IMR-90 (cell line): Measurements from ENCODE around the gene MAT2A. TPM values are rescaled to one million over a fixed set of nuclear protein-coding genes. Genes with fewer than 3 reads are reported as not detected.
A peak's percentile ranks its signal among the peaks of the same experiment; 100 is the strongest.

Source experiments
- ATAC-seq: fragments of 200-7000 bp; cut with Tn5 transposase; 2 replicates; pipeline ENCODE4 v1.9.1; 2020; ENCODE audit warnings: low read depth, mild to moderate bottlenecking, moderate library complexity
- BruUV-seq: library from RNA; stranded (reverse); fragments of 400-500 nt; replicated peaks from 2 replicates; lab custom pipeline; 2021; lab: Mats Ljungman, UMichigan
- CTCF ChIA-PET: fragments of 300-600 bp; formaldehyde crosslinking; extraction: SDS; loops from one replicate; lab custom pipeline; 2021; ENCODE audit warnings: antibody characterized with exemption; lab: Yijun Ruan, JAX
- POLR2A ChIA-PET: fragments of 300-600 bp; sonication (Branson Sonifier 250); formaldehyde crosslinking; loops from one replicate; lab custom pipeline; 2022; ENCODE audit warnings: antibody characterized with exemption; ENCODE audit not compliant: unreplicated experiment; lab: Charles Lee
- DNase-seq: peaks from one replicate; pipeline ENCODE4 v3.0.0; 2013
- H2AFZ ChIP-seq: replicated peaks from 2 replicates; pipeline ENCODE3; 2013; ENCODE audit warnings: low read length, mild to moderate bottlenecking; ENCODE audit not compliant: poor library complexity
- H2AK5ac ChIP-seq: 2 replicates; pipeline ENCODE4 v1.6.1; 2013; ENCODE audit warnings: low read depth, low read length, inconsistent platforms
- H2AK9ac ChIP-seq: replicated peaks from 2 replicates; pipeline ENCODE3; 2013; ENCODE audit warnings: mild to moderate bottlenecking, low read depth, low read length, moderate library complexity; ENCODE audit not compliant: poor library complexity
- H2BK120ac ChIP-seq: 2 replicates; pipeline ENCODE4 v1.6.1; 2013; ENCODE audit warnings: low read depth, low read length, inconsistent platforms
- H2BK15ac ChIP-seq: 3 replicates; pipeline ENCODE4 v1.6.1; 2013; ENCODE audit warnings: low read depth, low read length, inconsistent platforms
- H2BK20ac ChIP-seq: 2 replicates; pipeline ENCODE4 v1.6.1; 2013; ENCODE audit warnings: low read depth, mild to moderate bottlenecking, inconsistent platforms, low read length, moderate library complexity
- H2BK5ac ChIP-seq: 2 replicates; pipeline ENCODE4 v1.6.1; 2013; ENCODE audit warnings: mild to moderate bottlenecking, low read depth, low read length, inconsistent platforms; ENCODE audit not compliant: poor library complexity, severe bottlenecking
- H3K14ac ChIP-seq: replicated peaks from 2 replicates; pipeline ENCODE4 v1.6.1; 2013; ENCODE audit warnings: low read depth, low read length, inconsistent platforms
- H3K18ac ChIP-seq: 2 replicates; pipeline ENCODE4 v1.6.1; 2013; ENCODE audit warnings: low read depth, low read length, control low read depth
- H3K23ac ChIP-seq: 2 replicates; pipeline ENCODE4 v1.6.1; 2013; ENCODE audit warnings: low read depth, low read length, inconsistent platforms
- H3K27ac ChIP-seq: 2 replicates; pipeline ENCODE4 v1.5.1; 2013; ENCODE audit warnings: mild to moderate bottlenecking, control low read depth, low read length; ENCODE audit not compliant: insufficient read depth
- H3K27me3 ChIP-seq: 2 replicates; pipeline ENCODE4 v1.6.1; 2013; ENCODE audit warnings: low read length; ENCODE audit not compliant: control insufficient read depth, insufficient read depth
- H3K36me3 ChIP-seq: 2 replicates; pipeline ENCODE4 v1.6.1; 2013; ENCODE audit warnings: low read length, mixed read lengths; ENCODE audit not compliant: control insufficient read depth, insufficient read depth
- H3K4ac ChIP-seq: 2 replicates; pipeline ENCODE4 v1.6.1; 2013; ENCODE audit warnings: low read depth, low read length, inconsistent platforms
- H3K4me1 ChIP-seq: 2 replicates; pipeline ENCODE4 v1.6.1; 2013; ENCODE audit warnings: low read length, mixed read lengths; ENCODE audit not compliant: control insufficient read depth, insufficient read depth
- H3K4me2 ChIP-seq: 2 replicates; pipeline ENCODE4 v1.6.1; 2013; ENCODE audit warnings: low read depth, mild to moderate bottlenecking, control low read depth, low read length, moderate library complexity
- H3K4me3 ChIP-seq: 2 replicates; pipeline ENCODE4 v1.5.1; 2013; ENCODE audit warnings: low read depth, mild to moderate bottlenecking, control low read depth, low read length, moderate library complexity; ENCODE audit not compliant: insufficient read depth
- H3K56ac ChIP-seq: 2 replicates; pipeline ENCODE4 v1.6.1; 2013; ENCODE audit warnings: low read length, inconsistent platforms; ENCODE audit not compliant: insufficient read depth; ENCODE audit errors: extremely low read depth
- H3K79me1 ChIP-seq, 2 experiments: 2 replicates each; pipeline ENCODE4 v1.6.1; 2013; ENCODE audit warnings: low read length in 2 of 2, inconsistent platforms in 1 of 2, low read depth in 1 of 2
- H3K9ac ChIP-seq: 2 replicates; pipeline ENCODE4 v1.6.1; 2013; ENCODE audit warnings: low read depth, low read length, control low read depth
- H3K9me1 ChIP-seq: 2 replicates; pipeline ENCODE4 v1.6.1; 2013; ENCODE audit warnings: low read length, inconsistent platforms; ENCODE audit not compliant: insufficient read depth
- H3K9me3 ChIP-seq: 2 replicates; pipeline ENCODE4 v1.6.1; 2013; ENCODE audit warnings: low read length; ENCODE audit not compliant: control insufficient read depth, insufficient read depth
- H4K20me1 ChIP-seq: 2 replicates; pipeline ENCODE4 v1.6.1; 2013; ENCODE audit warnings: low read length, inconsistent platforms; ENCODE audit not compliant: insufficient read depth
- H4K5ac ChIP-seq: 2 replicates; pipeline ENCODE4 v1.6.1; 2013; ENCODE audit warnings: mild to moderate bottlenecking, low read depth, low read length, control low read depth
- H4K8ac ChIP-seq, 2 experiments: 2 replicates each; pipeline ENCODE4 v1.6.1; 2013; ENCODE audit warnings: low read depth in 2 of 2, low read length in 2 of 2, control low read depth in 1 of 2, inconsistent platforms in 1 of 2
- H4K91ac ChIP-seq: 2 replicates; pipeline ENCODE4 v1.6.1; 2013; ENCODE audit warnings: low read depth, low read length, inconsistent platforms; ENCODE audit not compliant: insufficient read depth
- MAZ ChIP-seq: IDR thresholded peaks from 2 replicates; pipeline ENCODE4 v1.6.1; 2012; ENCODE audit warnings: low read depth, mild to moderate bottlenecking, low read length, improper control_type of control experiment, moderate library complexity, borderline replicate concordance
- WGBS, 2 experiments: methylation state at CpG; one replicate each; pipeline versions ENCODE4 v1.1.5 to v1.1.7; 2013; ENCODE audit warnings: missing lambda C conversion rate in 2 of 2; ENCODE audit not compliant: insufficient read length in 1 of 2; ENCODE audit errors: extremely low coverage in 2 of 2; 5-methylcytosine and 5-hydroxymethylcytosine counted together
- dilution Hi-C: fragments of 300-500 bp; cut with HindIII; formaldehyde crosslinking; loops from one replicate; pipeline ENCODE4 v1.14.3; 2018; ENCODE audit warnings: low sequenced_read_pairs; ENCODE audit not compliant: unreplicated experiment
- in situ Hi-C: fragments of 300-500 bp; cut with MboI; formaldehyde crosslinking; loops from 3 replicates; pipeline ENCODE4 v1.14.3; 2019; ENCODE audit warnings: low sequenced_read_pairs, inconsistent platforms, mixed read lengths
- intact Hi-C: fragments of 100-400 bp; cut with micrococcal nuclease; formaldehyde crosslinking; loops from 2 replicates; pipeline ENCODE4 v1.10.0; 2022
- polyA plus RNA-seq, 3 experiments: library from polyadenylated mRNA; depleted of rRNA; stranded (reverse); fragments of >200 nt; gene quantifications; 2 replicates each; pipeline ENCODE4 v1.2.3, GENCODE V29; 2012; ENCODE audit warnings: low replicate concordance in 1 of 3
- total RNA-seq: library from RNA; depleted of rRNA; stranded (reverse); fragments of >200 nt; gene quantifications from 2 replicates; pipeline ENCODE4 v1.2.3, GENCODE V29; 2012

The MAT2A gene
- total and polyA plus RNA-seq, 2 of the 4 experiments (the other 2 are of a cell fraction), result 94.1 to 223 TPM

DNA sequence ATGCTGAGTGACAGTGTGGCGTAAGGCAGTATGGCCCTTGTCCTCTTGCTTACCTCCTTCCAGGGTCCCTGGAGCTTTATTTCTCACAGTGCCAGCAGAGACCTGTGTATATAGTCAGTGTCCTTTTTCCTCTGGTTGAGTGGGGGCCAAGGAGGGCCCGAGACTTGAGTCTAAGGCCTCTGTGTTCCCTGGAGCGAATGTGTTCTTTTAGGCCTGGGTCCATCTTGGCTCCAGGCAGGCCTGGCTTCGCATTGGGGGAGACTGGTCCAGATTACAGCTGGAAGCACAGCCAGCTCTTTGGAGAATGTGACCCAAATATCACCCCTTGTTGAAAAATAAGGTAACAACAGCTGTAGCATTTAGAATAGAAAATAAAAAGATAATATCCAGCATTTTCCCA is 50.2 kb downstream of the MAT2A start:
- Histone ChIP-seq H4K8ac (no peak overlapping the region), H2AK9ac (no peak overlapping the region), H3K14ac (no peak overlapping the region), H2AFZ (no peak overlapping the region), H3K4me1 (peaks cover 34% of the 10 kb centered on the region), H3K4me2 (no peak overlapping the region), H3K27ac (no peak overlapping the region; the same call in 1 of the 2 replicates), H2BK5ac (no peak overlapping the region), H3K9me1 (peaks cover 34% of the 10 kb centered on the region), H2BK15ac (no peak overlapping the region), H3K9ac (no peak overlapping the region), H3K9me3 (no peaks in the 10 kb centered on the region), H3K4me3 (no peak overlapping the region), H4K20me1 (peaks cover 7% of the 10 kb centered on the region; the same call in 1 of the 2 replicates), H3K36me3 (no peaks in the 10 kb centered on the region), H3K79me1 (peaks cover 20 to 76% of the 10 kb centered on the region in 2 experiments), H2BK20ac (no peak overlapping the region), H4K91ac (no peak overlapping the region), H3K23ac (peak overlapping the region; percentile 41; the same call in 1 of the 2 replicates), H3K4ac (0 out of 2 replicates have a peak overlapping the region, but pooled peaks have one; percentile 1), H3K18ac (no peak overlapping the region), H3K56ac (no peak overlapping the region), H2BK120ac (no peak overlapping the region), H4K5ac (no peak overlapping the region), H2AK5ac (no peak overlapping the region), H3K27me3 (no peaks in the 10 kb centered on the region)
- ChIA-PET CTCF (no interaction called here), POLR2A (interaction anchor here (0.6 kb wide), 1 partner anchor 22 kb away, joined by 3 read pairs; no protein-coding TSS in a partner anchor)
- DNase-seq (no peak), ATAC-seq (no peak)
- WGBS, 2 experiments, result 90% methylated on average over 2 of the region's 4 CpGs; no CpG with 5 or more reads in 1 of the 2 experiments
- TF ChIP-seq MAZ, result no peak
- intact Hi-C loops, result no loop called here
- in situ Hi-C loops, result no loop called here
- dilution Hi-C loops, result no loop called here
- BruUV-seq, result no TSS peak
